SK-N-SH treated with all-trans-retinoic acid at 6 μM for 48 hours (cell line): Measurements from ENCODE around the gene SCMH1.

Experiments
- ATAC-seq: fragments of 200-7000 bp; cut with Tn5 transposase; 3 replicates; pipeline ENCODE4 v1.9.1; 2020; ENCODE audit warnings: mild to moderate bottlenecking, moderate library complexity
- CREB5 ChIP-seq: fragments of 250-450 bp; sonication (Bioruptor Pico); IDR thresholded peaks from 2 replicates; pipeline ENCODE4 v1.5.1; 2020; ENCODE audit warnings: low read depth, mild to moderate bottlenecking, moderate library complexity
- CSDC2 ChIP-seq: fragments of 250-450 bp; sonication (Bioruptor Pico); IDR thresholded peaks from 2 replicates; pipeline ENCODE4 v1.5.0; 2020; ENCODE audit warnings: mild to moderate bottlenecking, moderate library complexity
- CSRNP3 ChIP-seq: fragments of 250-450 bp; sonication (Bioruptor Pico); IDR thresholded peaks from 2 replicates; pipeline ENCODE4 v1.5.1; 2021; ENCODE audit warnings: mild to moderate bottlenecking, moderate library complexity
- ESRRG ChIP-seq: fragments of 250-450 bp; sonication (Bioruptor Pico); IDR thresholded peaks from 2 replicates; pipeline ENCODE4 v1.6.1; 2021; ENCODE audit warnings: mild to moderate bottlenecking
- ISL1 ChIP-seq: fragments of 250-450 bp; sonication (Bioruptor Pico); IDR thresholded peaks from 2 replicates; pipeline ENCODE4 v2.1.2; 2022; ENCODE audit warnings: mild to moderate bottlenecking, moderate library complexity
- OSR1 ChIP-seq: fragments of 250-450 bp; sonication (Bioruptor Pico); IDR thresholded peaks from 2 replicates; pipeline ENCODE4 v1.8.0; 2022; ENCODE audit warnings: moderate library complexity, mild to moderate bottlenecking, inconsistent platforms
- POU6F1 ChIP-seq: fragments of 250-450 bp; sonication (Bioruptor Pico); IDR thresholded peaks from 2 replicates; pipeline ENCODE4 v1.8.0; 2021; ENCODE audit warnings: low read depth, mild to moderate bottlenecking, moderate library complexity, borderline replicate concordance
- RARB ChIP-seq: fragments of 250-450 bp; sonication (Bioruptor Pico); IDR thresholded peaks from 2 replicates; pipeline ENCODE4 v1.8.0; 2021; ENCODE audit warnings: mild to moderate bottlenecking, moderate library complexity
- SNAI2 ChIP-seq: fragments of 250-450 bp; sonication (Bioruptor Pico); IDR thresholded peaks from 2 replicates; pipeline ENCODE4 v1.5.0; 2020; ENCODE audit warnings: mild to moderate bottlenecking, moderate library complexity
- TCF4 ChIP-seq: fragments of 250-450 bp; sonication (Bioruptor Pico); IDR thresholded peaks from 2 replicates; pipeline ENCODE4 v1.8.0; 2021; ENCODE audit warnings: mild to moderate bottlenecking, moderate library complexity, borderline replicate concordance
- TOX ChIP-seq: fragments of 250-450 bp; sonication (Bioruptor Pico); IDR thresholded peaks from 2 replicates; pipeline ENCODE4 v1.8.0; 2021; ENCODE audit warnings: mild to moderate bottlenecking, moderate library complexity, borderline replicate concordance
- TSHZ2 ChIP-seq: fragments of 250-450 bp; sonication (Bioruptor Pico); IDR thresholded peaks from 2 replicates; pipeline ENCODE4 v1.5.0; 2020; ENCODE audit warnings: mild to moderate bottlenecking, moderate library complexity
- ZFP3 ChIP-seq: fragments of 250-450 bp; sonication (Bioruptor Pico); IDR thresholded peaks from 2 replicates; pipeline ENCODE4 v1.5.0; 2020; ENCODE audit warnings: mild to moderate bottlenecking, moderate library complexity
- ZNF565 ChIP-seq: fragments of 450-650 bp; formaldehyde crosslinking; conservative IDR thresholded peaks from 2 replicates; pipeline ENCODE4 v1.5.0; 2020; ENCODE audit warnings: low read depth, mild to moderate bottlenecking, moderate library complexity
- TF ChIP-seq, protein P1 (sequence below): fragments of 250-450 bp; sonication (Bioruptor Pico); IDR thresholded peaks from 2 replicates; pipeline ENCODE4 v1.8.0; 2020; ENCODE audit warnings: mild to moderate bottlenecking, moderate library complexity, borderline replicate concordance

Gene SCMH1

GRCh38 chr1:41285818-41286217, 43.7 kb upstream of the SCMH1 start:
- no peak for ATAC-seq
- TF ChIP-seq ISL1 (CRISPR knock-in tag) (no peak), ZNF565 (CRISPR knock-in tag) (no peak), TSHZ2 (CRISPR knock-in tag) (no peak), TOX (CRISPR knock-in tag) (no peak), ESRRG (CRISPR knock-in tag) (no peak), RARB (CRISPR knock-in tag) (no peak), ZFP3 (CRISPR knock-in tag) (no peak), POU6F1 (CRISPR knock-in tag) (no peak)

GRCh38 chr1:41284121-41284520, 42.0 kb upstream of the SCMH1 start:
- TF ChIP-seq OSR1 (CRISPR knock-in tag): no peak
- TF ChIP-seq CSDC2 (CRISPR knock-in tag): no peak
- TF ChIP-seq TSHZ2 (CRISPR knock-in tag): no peak
- no peak for TF ChIP-seq RARB (CRISPR knock-in tag)
- no peak for TF ChIP-seq ZNF565 (CRISPR knock-in tag)
- no peak for TF ChIP-seq ESRRG (CRISPR knock-in tag)
- TF ChIP-seq CREB5 (CRISPR knock-in tag): no peak
- ATAC-seq: no peak

DNA sequence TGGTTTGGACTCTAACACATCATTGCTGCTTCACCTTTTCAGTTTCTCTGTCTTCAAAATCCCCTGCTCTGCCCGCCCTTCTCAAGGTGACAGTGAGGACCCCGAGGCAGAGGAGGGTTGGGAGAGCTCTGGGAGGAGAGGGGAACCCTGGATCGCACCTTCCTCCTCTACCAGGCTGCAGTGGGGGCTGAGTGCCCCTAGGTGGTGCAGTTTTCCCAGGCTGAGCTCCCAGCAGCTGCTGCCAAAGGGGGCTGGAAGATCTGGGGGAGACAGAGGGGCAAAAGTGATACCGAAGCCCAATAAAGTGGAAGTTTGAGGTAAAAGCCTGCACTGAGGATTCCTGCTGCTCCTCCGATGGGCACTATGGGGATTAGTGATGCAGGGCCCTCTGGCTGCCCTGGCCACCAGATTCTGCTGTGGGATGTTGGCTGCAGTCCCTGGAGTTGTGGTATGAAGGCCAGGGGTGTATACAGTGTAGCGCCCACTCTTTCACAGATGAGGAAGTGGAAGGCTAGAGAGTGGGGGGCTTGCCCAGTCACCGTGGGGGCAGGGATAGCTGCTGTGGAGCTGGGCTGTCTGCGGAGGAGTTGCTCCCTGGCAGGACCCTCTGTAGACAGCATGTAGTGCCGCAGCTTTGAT, 40.7 kb upstream of the SCMH1 start:
- ATAC-seq: peak; percentile 88
- no peak for TF ChIP-seq TCF4
- no peak for TF ChIP-seq TOX (CRISPR knock-in tag)
- no peak for TF ChIP-seq CSRNP3
- no peak for TF ChIP-seq SNAI2 (CRISPR knock-in tag)
- TF ChIP-seq, protein P1, sequence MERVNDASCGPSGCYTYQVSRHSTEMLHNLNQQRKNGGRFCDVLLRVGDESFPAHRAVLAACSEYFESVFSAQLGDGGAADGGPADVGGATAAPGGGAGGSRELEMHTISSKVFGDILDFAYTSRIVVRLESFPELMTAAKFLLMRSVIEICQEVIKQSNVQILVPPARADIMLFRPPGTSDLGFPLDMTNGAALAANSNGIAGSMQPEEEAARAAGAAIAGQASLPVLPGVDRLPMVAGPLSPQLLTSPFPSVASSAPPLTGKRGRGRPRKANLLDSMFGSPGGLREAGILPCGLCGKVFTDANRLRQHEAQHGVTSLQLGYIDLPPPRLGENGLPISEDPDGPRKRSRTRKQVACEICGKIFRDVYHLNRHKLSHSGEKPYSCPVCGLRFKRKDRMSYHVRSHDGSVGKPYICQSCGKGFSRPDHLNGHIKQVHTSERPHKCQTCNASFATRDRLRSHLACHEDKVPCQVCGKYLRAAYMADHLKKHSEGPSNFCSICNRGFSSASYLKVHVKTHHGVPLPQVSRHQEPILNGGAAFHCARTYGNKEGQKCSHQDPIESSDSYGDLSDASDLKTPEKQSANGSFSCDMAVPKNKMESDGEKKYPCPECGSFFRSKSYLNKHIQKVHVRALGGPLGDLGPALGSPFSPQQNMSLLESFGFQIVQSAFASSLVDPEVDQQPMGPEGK (CRISPR knock-in tag): no peak
